Fibroblast of lung (primary cell): ENCODE measurements around the gene TTC23. TPM values are rescaled to one million over a fixed set of nuclear protein-coding genes. Genes with fewer than 3 reads are reported as not detected.
A peak's percentile ranks its signal among the peaks of the same experiment; 100 is the strongest.
"Not testable (repeated sequence)": the region's sequence is repeated elsewhere in the genome, so short reads cannot be mapped to it uniquely, and the experiment has no call there.

ENCODE experiments used
- DNase-seq, 2 donors: peaks; one replicate each; pipeline versions ENCODE4 v3.0.0 to v3.0.0-alpha.2; 2010; ENCODE audit warnings: low read depth in 2 of 2
- H2AFZ ChIP-seq: 2 replicates; pipeline ENCODE4 v1.5.1; 2012; ENCODE audit warnings: low read length, control low read depth, inconsistent platforms
- H3K27ac ChIP-seq: 2 replicates; pipeline ENCODE4 v1.5.1; 2011; ENCODE audit warnings: low read length, control low read depth; ENCODE audit not compliant: insufficient read depth
- H3K27me3 ChIP-seq: 2 replicates; pipeline ENCODE4 v1.5.1; 2011; ENCODE audit warnings: mild to moderate bottlenecking, low read length; ENCODE audit not compliant: control insufficient read depth, insufficient read depth
- H3K36me3 ChIP-seq: 2 replicates; pipeline ENCODE4 v1.5.1; 2011; ENCODE audit warnings: low read length; ENCODE audit not compliant: control insufficient read depth, insufficient read depth
- H3K4me1 ChIP-seq: 2 replicates; pipeline ENCODE4 v1.5.1; 2011; ENCODE audit warnings: low read length; ENCODE audit not compliant: control insufficient read depth, insufficient read depth; ENCODE audit errors: extremely low read depth
- H3K4me2 ChIP-seq: 2 replicates; pipeline ENCODE4 v1.5.1; 2011; ENCODE audit warnings: low read length, control low read depth; ENCODE audit not compliant: insufficient read depth; ENCODE audit errors: extremely low read depth
- H3K4me3 ChIP-seq, 4 experiments: fragments of 200-600 bp in 1 of 4; sonication (generic) in 1 of 4; replicated peaks in 1 of 4; 2 replicates each; pipeline ENCODE4 v1.5.1; 2011 to 2016; ENCODE audit warnings: low read length in 4 of 4, low read depth in 3 of 4, mild to moderate bottlenecking in 3 of 4, control low read depth in 2 of 4, inconsistent platforms in 1 of 4, mixed read lengths in 1 of 4; ENCODE audit not compliant: insufficient read depth in 1 of 4; ENCODE audit errors: control extremely low read depth in 1 of 4
- H3K79me2 ChIP-seq: 2 replicates; pipeline ENCODE4 v1.5.1; 2012; ENCODE audit warnings: mild to moderate bottlenecking, low read length, inconsistent platforms; ENCODE audit not compliant: control insufficient read depth, insufficient read depth
- H3K9ac ChIP-seq: 2 replicates; pipeline ENCODE4 v1.5.1; 2011; ENCODE audit warnings: mild to moderate bottlenecking, low read length, control low read depth; ENCODE audit not compliant: insufficient read depth
- H3K9me3 ChIP-seq: 2 replicates; pipeline ENCODE4 v1.5.1; 2012; ENCODE audit warnings: low read depth, low read length; ENCODE audit not compliant: control insufficient read depth, insufficient read depth
- H4K20me1 ChIP-seq: 2 replicates; pipeline ENCODE4 v1.5.1; 2011; ENCODE audit warnings: low read length; ENCODE audit not compliant: control insufficient read depth, insufficient read depth; ENCODE audit errors: extremely low read depth
- EZH2 ChIP-seq: IDR thresholded peaks from 2 replicates; pipeline ENCODE4 v1.5.1; 2012; ENCODE audit warnings: low read length, control low read depth, mild to moderate bottlenecking; ENCODE audit errors: missing control alignments
- polyA plus RNA-seq, 2 donors: library from polyadenylated mRNA; depleted of rRNA in 1 of 2; stranded (reverse) in 1 of 2; unstranded in 1 of 2; fragments of >200 nt; gene quantifications; 2 replicates each; pipeline ENCODE4 v1.2.1, GENCODE V29; 2011 to 2012; ENCODE audit warnings: missing spikeins in 1 of 2
- total RNA-seq: library from RNA; depleted of rRNA; stranded (reverse); fragments of >200 nt; gene quantifications from 2 replicates; pipeline ENCODE4 v1.2.1, GENCODE V29; 2014
- TF ChIP-seq, protein P1 (sequence below), 2 donors: IDR thresholded peaks in 1 of 2; conservative IDR thresholded peaks in 1 of 2; 1 replicate in 1 of 2; 2 replicates in 1 of 2; pipeline ENCODE4 v1.5.1; 2011 to 2012; ENCODE audit warnings: low read length in 2 of 2, control low read depth in 1 of 2, inconsistent platforms in 1 of 2, low read depth in 1 of 2, mild to moderate bottlenecking in 1 of 2

The TTC23 gene
- total and polyA plus RNA-seq, 2 donors (not counting 1 experiment from before 2014, with no cell fraction given), result 3.5 to 30.4 TPM

DNA sequence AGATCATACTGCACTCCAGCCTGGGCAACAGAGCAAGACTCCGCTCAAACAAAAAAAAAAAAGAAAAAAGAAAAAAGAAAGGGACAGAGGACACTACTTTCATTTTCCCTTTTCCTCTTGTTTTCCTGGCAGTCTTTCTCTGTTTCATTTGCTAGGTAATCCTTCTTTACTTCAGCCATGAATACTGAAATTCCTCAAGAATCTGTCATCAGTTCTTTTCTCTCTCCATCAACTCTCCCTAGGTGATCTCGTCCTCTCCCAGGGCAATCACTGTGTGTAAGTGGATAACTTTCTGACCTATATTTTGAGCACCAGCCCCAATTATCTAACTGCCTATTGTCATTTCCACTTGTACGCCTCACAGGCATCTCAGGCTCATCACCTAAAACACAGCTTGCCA lies 51.5 kb downstream of the TTC23 start:
- no peaks in the 10 kb centered on the region for H3K27me3 ChIP-seq
- H4K20me1 ChIP-seq, result no peaks in the 10 kb centered on the region
- H3K4me3 ChIP-seq, result no peak overlapping the region
- no peak overlapping the region for H2AFZ ChIP-seq
- no peaks in the 10 kb centered on the region for H3K79me2 ChIP-seq
- H3K36me3 ChIP-seq, result peaks cover 3% of the 10 kb centered on the region
- TF ChIP-seq, protein P1, sequence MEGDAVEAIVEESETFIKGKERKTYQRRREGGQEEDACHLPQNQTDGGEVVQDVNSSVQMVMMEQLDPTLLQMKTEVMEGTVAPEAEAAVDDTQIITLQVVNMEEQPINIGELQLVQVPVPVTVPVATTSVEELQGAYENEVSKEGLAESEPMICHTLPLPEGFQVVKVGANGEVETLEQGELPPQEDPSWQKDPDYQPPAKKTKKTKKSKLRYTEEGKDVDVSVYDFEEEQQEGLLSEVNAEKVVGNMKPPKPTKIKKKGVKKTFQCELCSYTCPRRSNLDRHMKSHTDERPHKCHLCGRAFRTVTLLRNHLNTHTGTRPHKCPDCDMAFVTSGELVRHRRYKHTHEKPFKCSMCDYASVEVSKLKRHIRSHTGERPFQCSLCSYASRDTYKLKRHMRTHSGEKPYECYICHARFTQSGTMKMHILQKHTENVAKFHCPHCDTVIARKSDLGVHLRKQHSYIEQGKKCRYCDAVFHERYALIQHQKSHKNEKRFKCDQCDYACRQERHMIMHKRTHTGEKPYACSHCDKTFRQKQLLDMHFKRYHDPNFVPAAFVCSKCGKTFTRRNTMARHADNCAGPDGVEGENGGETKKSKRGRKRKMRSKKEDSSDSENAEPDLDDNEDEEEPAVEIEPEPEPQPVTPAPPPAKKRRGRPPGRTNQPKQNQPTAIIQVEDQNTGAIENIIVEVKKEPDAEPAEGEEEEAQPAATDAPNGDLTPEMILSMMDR (conservative IDR thresholded peaks at IDR 0.05 in 1 of 2, IDR thresholded peaks at IDR 0.05 in 1 of 2; ENCODE audit: low read depth in 1 of 2, low read length in 2 of 2), result no peak
- no peak for TF ChIP-seq EZH2
- H3K4me2 ChIP-seq, result no peak overlapping the region
- no peak overlapping the region for H3K9ac ChIP-seq
- H3K27ac ChIP-seq, result no peak overlapping the region
- no peaks in the 10 kb centered on the region for H3K4me1 ChIP-seq
- DNase-seq, result peak in 1 of 2 donors; percentile 16
- H3K9me3 ChIP-seq, result no peaks in the 10 kb centered on the region

DNA sequence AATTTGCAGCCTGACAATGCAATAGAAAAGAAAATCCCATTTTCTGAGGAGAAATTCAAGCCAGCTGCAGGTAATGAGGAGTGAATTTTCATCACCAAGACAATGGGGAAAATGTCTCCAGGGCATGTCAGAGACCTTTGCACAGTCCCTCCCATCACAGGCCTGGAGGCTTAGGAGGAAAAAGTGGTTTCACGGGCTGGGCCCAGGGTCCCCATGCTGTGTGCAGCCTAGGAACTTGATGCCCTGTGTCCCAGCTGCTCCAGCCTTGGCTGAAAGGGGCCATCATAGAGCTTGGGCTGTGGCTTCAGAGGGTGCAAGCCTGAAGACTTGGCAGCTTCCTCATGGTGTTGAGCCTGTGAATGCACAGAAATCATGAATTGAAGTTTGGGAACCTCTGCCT lies 57.2 kb downstream of the TTC23 start:
- not testable (repeated sequence) for H3K4me3 ChIP-seq

DNA sequence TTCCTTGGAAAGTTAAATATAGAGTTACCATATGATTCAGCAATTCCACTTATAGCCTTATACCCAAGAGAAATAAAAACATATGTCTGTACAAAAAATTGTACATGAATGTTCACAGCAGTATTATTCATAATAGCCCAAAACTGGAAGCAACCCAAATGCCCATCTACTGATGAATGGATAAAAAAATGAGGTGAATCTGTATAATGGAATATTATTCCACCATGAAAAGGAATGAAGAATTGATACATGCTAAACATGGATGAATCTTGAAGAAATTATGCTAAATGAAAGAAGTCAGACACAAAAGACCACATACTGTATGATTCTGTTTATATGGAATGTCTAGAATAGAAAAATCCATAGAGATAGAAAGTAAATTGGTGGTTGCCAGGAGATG lies 61.4 kb downstream of the TTC23 start:
- no peak overlapping the region for H3K27ac ChIP-seq

More for the DNA sequence above, 57.2 kb downstream of the TTC23 start:
- H3K27ac ChIP-seq, DNase-seq, H3K79me2 ChIP-seq, H4K20me1 ChIP-seq, H2AFZ ChIP-seq, H3K4me1 ChIP-seq, H3K9ac ChIP-seq, H3K4me2 ChIP-seq, H3K36me3 ChIP-seq, H3K27me3 ChIP-seq, H3K9me3 ChIP-seq: not testable (repeated sequence)

More for the DNA sequence above, 61.4 kb downstream of the TTC23 start:
- TF ChIP-seq, protein P1 (conservative IDR thresholded peaks at IDR 0.05 in 1 of 2, IDR thresholded peaks at IDR 0.05 in 1 of 2; ENCODE audit: low read depth in 1 of 2, low read length in 2 of 2), result no peak
- TF ChIP-seq EZH2, result no peak
- H3K4me3 ChIP-seq, result no peak overlapping the region
- H3K4me1 ChIP-seq, result no peaks in the 10 kb centered on the region
- no peaks in the 10 kb centered on the region for H3K36me3 ChIP-seq
- no peak overlapping the region for H2AFZ ChIP-seq
- no peak overlapping the region for H3K4me2 ChIP-seq
- H3K9me3 ChIP-seq, result no peaks in the 10 kb centered on the region
- peak in 1 of 2 donors; percentile 39 for DNase-seq
- H4K20me1 ChIP-seq, result no peaks in the 10 kb centered on the region
- H3K27me3 ChIP-seq, result no peaks in the 10 kb centered on the region
- H3K79me2 ChIP-seq, result no peaks in the 10 kb centered on the region
- H3K9ac ChIP-seq, result no peak overlapping the region
